SK-N-SH (cell line): ENCODE measurements around the gene ROPN1L. TPM values are rescaled to one million over a fixed set of nuclear protein-coding genes. Genes with fewer than 3 reads are reported as not detected.
A peak's percentile ranks its signal among the peaks of the same experiment; 100 is the strongest.

Source experiments
- CTCF ChIA-PET: fragments of 300-600, 350-600 bp; formaldehyde crosslinking; extraction: SDS; loops from one replicate; lab custom pipeline; 2021; lab: Yijun Ruan, JAX
- POLR2A ChIA-PET: fragments of 350-600 bp; sonication (Branson Sonifier 250); formaldehyde crosslinking; extraction: SDS; loops from one replicate; lab custom pipeline; 2020; ENCODE audit warnings: antibody characterized with exemption, inconsistent platforms; lab: Yijun Ruan, JAX
- DNase-seq: peaks from one replicate; pipeline ENCODE4 v3.0.0; 2012
- H2AFZ ChIP-seq: fragments of 200-600 bp; sonication (generic); 2 replicates; pipeline ENCODE4 v1.8.1; 2016; ENCODE audit warnings: antibody characterized with exemption, mild to moderate bottlenecking, low read depth
- H3F3A ChIP-seq: fragments of 200-600 bp; sonication (generic); replicated peaks from 2 replicates; pipeline ENCODE3; 2016; ENCODE audit warnings: antibody characterized with exemption, mild to moderate bottlenecking; ENCODE audit not compliant: insufficient read depth
- H3K27ac ChIP-seq, 2 experiments: fragments of 200-500 bp in 1 of 2; fragments of 200-600 bp in 1 of 2; sonication (Bioruptor generic) in 1 of 2; sonication (generic), shearing (Covaris generic) in 1 of 2; 2 replicates each; pipeline versions ENCODE4 v1.5.1 to v1.6.1; 2014 to 2016; ENCODE audit warnings: low read depth in 2 of 2, inconsistent platforms in 1 of 2, low read length in 1 of 2, mild to moderate bottlenecking in 1 of 2, mixed read lengths in 1 of 2
- H3K27me3 ChIP-seq: fragments of 200-600 bp; sonication (generic), shearing (Covaris generic); 2 replicates; pipeline ENCODE4 v1.6.1; 2016; ENCODE audit warnings: mixed run types; ENCODE audit not compliant: insufficient read depth
- H3K36me3 ChIP-seq, 2 experiments: fragments of 200-500 bp in 1 of 2; fragments of 200-600 bp in 1 of 2; sonication (Bioruptor generic) in 1 of 2; sonication (generic) in 1 of 2; replicated peaks in 1 of 2; 2 replicates each; pipeline versions ENCODE3 to v1.5.1; 2014 to 2016; ENCODE audit warnings: low read length in 1 of 2, mild to moderate bottlenecking in 1 of 2; ENCODE audit not compliant: insufficient read depth in 2 of 2, control insufficient read depth in 1 of 2
- H3K4me1 ChIP-seq, 2 experiments: fragments of 200-500 bp in 1 of 2; fragments of 200-600 bp in 1 of 2; sonication (Bioruptor generic) in 1 of 2; sonication (generic), shearing (Covaris generic) in 1 of 2; 2 replicates each; pipeline versions ENCODE4 v1.5.1 to v1.6.1; 2014 to 2016; ENCODE audit warnings: low read depth in 1 of 2, low read length in 1 of 2, mixed run types in 1 of 2; ENCODE audit not compliant: insufficient read depth in 2 of 2, control insufficient read depth in 1 of 2
- H3K4me2 ChIP-seq: fragments of 200-600 bp; sonication (generic), shearing (Covaris generic); 2 replicates; pipeline ENCODE4 v1.6.1; 2017; ENCODE audit warnings: mixed run types
- H3K4me3 ChIP-seq, 2 experiments: fragments of 200-500 bp in 1 of 2; fragments of 200-600 bp in 1 of 2; sonication (Bioruptor generic) in 1 of 2; sonication (generic), shearing (Covaris generic) in 1 of 2; 2 replicates each; pipeline versions ENCODE4 v1.5.1 to v1.8.1; 2014 to 2016; ENCODE audit warnings: low read depth in 2 of 2, inconsistent platforms in 1 of 2, low read length in 1 of 2, mild to moderate bottlenecking in 1 of 2, mixed read lengths in 1 of 2, moderate library complexity in 1 of 2
- H3K79me2 ChIP-seq: fragments of 200-600 bp; sonication (generic); 2 replicates; pipeline ENCODE4 v1.8.1; 2017; ENCODE audit warnings: mild to moderate bottlenecking; ENCODE audit not compliant: insufficient read depth
- H3K9ac ChIP-seq: fragments of 200-600 bp; sonication (generic); 2 replicates; pipeline ENCODE4 v1.6.1; 2017; ENCODE audit warnings: mixed run types
- H3K9me2 ChIP-seq: fragments of 200-600 bp; sonication (generic); 2 replicates; pipeline ENCODE4 v1.6.1; 2017; ENCODE audit warnings: mixed run types
- H3K9me3 ChIP-seq: fragments of 200-600 bp; sonication (generic); 2 replicates; pipeline ENCODE4 v1.6.1; 2017; ENCODE audit warnings: mixed run types, mild to moderate bottlenecking, moderate library complexity
- H4K20me1 ChIP-seq: fragments of 200-600 bp; sonication (generic); 2 replicates; pipeline ENCODE4 v1.6.1; 2017; ENCODE audit warnings: mild to moderate bottlenecking, mixed run types; ENCODE audit not compliant: insufficient read depth
- ELF1 ChIP-seq: IDR thresholded peaks from 2 replicates; pipeline ENCODE4 v1.4.0; 2012
- EP300 ChIP-seq, 2 experiments: IDR thresholded peaks; 2 replicates each; pipeline versions ENCODE4 v1.4.0 to v1.6.1; 2012; ENCODE audit warnings: borderline replicate concordance in 1 of 2, low read depth in 1 of 2, low read length in 1 of 2
- FOSL2 ChIP-seq: IDR thresholded peaks from 2 replicates; pipeline ENCODE4 v1.4.0; 2012; ENCODE audit warnings: low read depth, mild to moderate bottlenecking, moderate library complexity, borderline replicate concordance
- GATA2 ChIP-seq: sonication (generic); formaldehyde crosslinking; IDR thresholded peaks from 2 replicates; pipeline ENCODE4 v1.5.0; 2020; ENCODE audit warnings: mild to moderate bottlenecking, missing genetic modification reagents
- MAX ChIP-seq: IDR thresholded peaks from 2 replicates; pipeline ENCODE4 v1.4.0; 2012; ENCODE audit warnings: low read depth
- MXI1 ChIP-seq: IDR thresholded peaks from 2 replicates; pipeline ENCODE4 v1.6.1; 2012; ENCODE audit warnings: mild to moderate bottlenecking, low read depth, low read length, improper control_type of control experiment
- SMC3 ChIP-seq: IDR thresholded peaks from 2 replicates; pipeline ENCODE4 v1.6.1; 2012; ENCODE audit warnings: low read depth, low read length, improper control_type of control experiment
- TCF12 ChIP-seq: IDR thresholded peaks from 2 replicates; pipeline ENCODE4 v1.4.0; 2012
- TEAD4 ChIP-seq: IDR thresholded peaks from 2 replicates; pipeline ENCODE4 v1.4.0; 2012; ENCODE audit warnings: mild to moderate bottlenecking, borderline replicate concordance; ENCODE audit not compliant: insufficient read depth
- USF2 ChIP-seq: fragments of 150-350 bp; IDR thresholded peaks from 2 replicates; pipeline ENCODE4 v1.6.1; 2017; ENCODE audit warnings: antibody characterized with exemption, low read length, low read depth, borderline replicate concordance
- YY1 ChIP-seq: IDR thresholded peaks from 2 replicates; pipeline ENCODE4 v1.4.0; 2012; ENCODE audit warnings: low read depth, mild to moderate bottlenecking
- ZBTB33 ChIP-seq: IDR thresholded peaks from 2 replicates; pipeline ENCODE4 v1.4.0; 2012; ENCODE audit warnings: low read depth, borderline replicate concordance
- WGBS: methylation state at CpG from one replicate; pipeline ENCODE4 v1.1.6; 2017; ENCODE audit warnings: low lambda C conversion rate; 5-methylcytosine and 5-hydroxymethylcytosine counted together
- polyA plus RNA-seq, 3 experiments: library from polyadenylated mRNA; depleted of rRNA; stranded (reverse); fragments of >200 nt; gene quantifications; 2 replicates each; pipeline ENCODE4 v1.2.3, GENCODE V29; 2012
- TF ChIP-seq, protein P1 (sequence below): fragments of 200-600 bp; sonication (generic); IDR thresholded peaks from 2 replicates; pipeline ENCODE4 v1.6.1; 2017; ENCODE audit warnings: antibody characterized with exemption, mild to moderate bottlenecking, moderate library complexity

The ROPN1L gene
- polyA plus RNA-seq, 1 of the 3 experiments (the other 2 are of a cell fraction) = 0.31 TPM

- Histone ChIP-seq H4K20me1 (no peaks in the 10 kb centered on the region), H3K4me2 (peak overlapping the region; percentile 50; the same call in 1 of the 2 replicates), H3K27ac (peak overlapping the region in 1 of 2 experiments; percentile 16; a peak in 2 of 4 replicates), H3K9me3 (no peaks in the 10 kb centered on the region), H3K36me3 (no peaks in the 10 kb centered on the region), H3K27me3 (no peaks in the 10 kb centered on the region), H2AFZ (peak overlapping the region; percentile 67), H3K9ac (no peak overlapping the region), H3K79me2 (no peaks in the 10 kb centered on the region), H3K9me2 (no peaks in the 10 kb centered on the region), H3F3A (no peaks in the 10 kb centered on the region), H3K4me1 (peaks cover 0 to 11% of the 10 kb centered on the region in 2 experiments; a peak in 2 of 4 replicates), H3K4me3 (no peak overlapping the region)
- POLR2A ChIA-PET = no interaction called here
- CTCF ChIA-PET = interaction anchor here (0.6 to 1.5 kb wide), 4 partner anchors 10 to 160 kb away, joined by 3 to 6 read pairs (median 3); no protein-coding TSS in a partner anchor
- no peak for DNase-seq
- no peak for TF ChIP-seq MXI1
- TF ChIP-seq SMC3 = no peak
- TF ChIP-seq YY1 = no peak
- no peak for TF ChIP-seq USF2
- peak; percentile 46; the same call in 1 of the 2 replicates for TF ChIP-seq FOSL2
- TF ChIP-seq TCF12 = peak; percentile 27; the same call in 1 of the 2 replicates
- no peak for TF ChIP-seq EP300 (IDR thresholded peaks at IDR 0.05; ENCODE audit: borderline replicate concordance in 1 of 2, low read depth in 1 of 2, low read length in 1 of 2)
- WGBS = 71% methylated on average over 15 of the region's 21 CpGs
Measured at GRCh38 chr5:10467281-10468198, 25.9 kb downstream of the ROPN1L start.

GRCh38 chr5:10468256-10468655 is 26.6 kb downstream of the ROPN1L start:
- Histone ChIP-seq H3K9me2 (no peaks in the 10 kb centered on the region), H3K9me3 (no peaks in the 10 kb centered on the region), H3K4me3 (no peak overlapping the region), H3K27me3 (no peaks in the 10 kb centered on the region), H3K27ac (no peak overlapping the region), H2AFZ (no peak overlapping the region)
- CTCF ChIA-PET = interaction anchor here (0.6 to 1.5 kb wide), 4 partner anchors 10 to 159 kb away, joined by 3 to 6 read pairs (median 3); no protein-coding TSS in a partner anchor
- WGBS = 79% methylated on average over 2 of the region's 2 CpGs
- DNase-seq = no peak
- TF ChIP-seq ELF1 (no peak), ZBTB33 (no peak), GATA2 (CRISPR knock-in tag) (no peak), MAX (no peak), TEAD4 (no peak)
- TF ChIP-seq, protein P1, sequence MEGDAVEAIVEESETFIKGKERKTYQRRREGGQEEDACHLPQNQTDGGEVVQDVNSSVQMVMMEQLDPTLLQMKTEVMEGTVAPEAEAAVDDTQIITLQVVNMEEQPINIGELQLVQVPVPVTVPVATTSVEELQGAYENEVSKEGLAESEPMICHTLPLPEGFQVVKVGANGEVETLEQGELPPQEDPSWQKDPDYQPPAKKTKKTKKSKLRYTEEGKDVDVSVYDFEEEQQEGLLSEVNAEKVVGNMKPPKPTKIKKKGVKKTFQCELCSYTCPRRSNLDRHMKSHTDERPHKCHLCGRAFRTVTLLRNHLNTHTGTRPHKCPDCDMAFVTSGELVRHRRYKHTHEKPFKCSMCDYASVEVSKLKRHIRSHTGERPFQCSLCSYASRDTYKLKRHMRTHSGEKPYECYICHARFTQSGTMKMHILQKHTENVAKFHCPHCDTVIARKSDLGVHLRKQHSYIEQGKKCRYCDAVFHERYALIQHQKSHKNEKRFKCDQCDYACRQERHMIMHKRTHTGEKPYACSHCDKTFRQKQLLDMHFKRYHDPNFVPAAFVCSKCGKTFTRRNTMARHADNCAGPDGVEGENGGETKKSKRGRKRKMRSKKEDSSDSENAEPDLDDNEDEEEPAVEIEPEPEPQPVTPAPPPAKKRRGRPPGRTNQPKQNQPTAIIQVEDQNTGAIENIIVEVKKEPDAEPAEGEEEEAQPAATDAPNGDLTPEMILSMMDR = no peak
- TF ChIP-seq, all 33 proteins: peak for 0
- no peaks in the 10 kb centered on the region for H3K79me2 ChIP-seq
- peaks cover 0 to 11% of the 10 kb centered on the region in 2 experiments; a peak in 2 of 4 replicates for H3K4me1 ChIP-seq
- H3F3A ChIP-seq = no peaks in the 10 kb centered on the region
- H4K20me1 ChIP-seq = no peaks in the 10 kb centered on the region
- H3K4me2 ChIP-seq = no peak overlapping the region
- POLR2A ChIA-PET = no interaction called here
- H3K9ac ChIP-seq = no peak overlapping the region
- H3K36me3 ChIP-seq = no peaks in the 10 kb centered on the region
